ENCODE measurements around the gene SLC6A13.

GRCh38 chr12:174596-174995, 88.0 kb downstream of the SLC6A13 start:
- TF ChIP-seq CTCF (IDR thresholded peaks at IDR 0.05; ENCODE audit: low read depth, low read length): no peak
- no peak for TF ChIP-seq POLR2A (IDR thresholded peaks at IDR 0.05; ENCODE audit: extremely low read depth, insufficient read length)
- TF ChIP-seq MAX (IDR thresholded peaks at IDR 0.05; ENCODE audit: low read depth, low read length): no peak
